Nephron (organoid): ENCODE measurements around the gene LMO2.
A peak's percentile ranks its signal among the peaks of the same experiment; 100 is the strongest.

Source experiments
- H3K27ac Mint-ChIP-seq, 3 experiments: 2 replicates each; pipeline ENCODE4 v1.8.0; 2020; ENCODE audit warnings: mixed read lengths in 3 of 3, mild to moderate bottlenecking in 2 of 3, moderate library complexity in 1 of 3
- H3K27me3 Mint-ChIP-seq: 2 replicates; pipeline ENCODE4 v1.8.0; 2021; ENCODE audit warnings: low read depth, mild to moderate bottlenecking, moderate library complexity, mixed read lengths
- H3K36me3 Mint-ChIP-seq: 2 replicates; pipeline ENCODE4 v1.8.0; 2020; ENCODE audit warnings: low read depth, mixed read lengths
- H3K4me1 Mint-ChIP-seq: 2 replicates; pipeline ENCODE4 v1.8.0; 2020; ENCODE audit warnings: mixed read lengths
- H3K4me3 Mint-ChIP-seq, 3 experiments: 2 replicates each; pipeline ENCODE4 v1.8.0; 2020; ENCODE audit warnings: mild to moderate bottlenecking in 3 of 3, mixed read lengths in 3 of 3, moderate library complexity in 2 of 3
- H3K9me3 Mint-ChIP-seq: 2 replicates; pipeline ENCODE4 v1.8.0; 2020; ENCODE audit warnings: mixed read lengths
- CTCF ChIP-seq, 3 experiments: fragments of 200-600 bp; sonication (generic); IDR thresholded peaks; one replicate each; pipeline ENCODE4 v1.5.0; 2021; ENCODE audit warnings: antibody characterized with exemption in 3 of 3; ENCODE audit not compliant: unreplicated experiment in 3 of 3

The LMO2 gene

GRCh38 chr11:33928564-33928963 lies 36.7 kb upstream of the LMO2 start:
- TF ChIP-seq CTCF (IDR thresholded peaks at IDR 0.05; ENCODE audit: unreplicated experiment in 3 of 3): no peak
- H3K9me3 Mint-ChIP-seq: peaks cover 7% of the 10 kb centered on the region
- peaks cover 20% of the 10 kb centered on the region for H3K27me3 Mint-ChIP-seq
- H3K36me3 Mint-ChIP-seq: no peaks in the 10 kb centered on the region
- no peak overlapping the region for H3K4me3 Mint-ChIP-seq
- H3K27ac Mint-ChIP-seq: no peak overlapping the region
- H3K4me1 Mint-ChIP-seq: peaks cover 46% of the 10 kb centered on the region

DNA sequence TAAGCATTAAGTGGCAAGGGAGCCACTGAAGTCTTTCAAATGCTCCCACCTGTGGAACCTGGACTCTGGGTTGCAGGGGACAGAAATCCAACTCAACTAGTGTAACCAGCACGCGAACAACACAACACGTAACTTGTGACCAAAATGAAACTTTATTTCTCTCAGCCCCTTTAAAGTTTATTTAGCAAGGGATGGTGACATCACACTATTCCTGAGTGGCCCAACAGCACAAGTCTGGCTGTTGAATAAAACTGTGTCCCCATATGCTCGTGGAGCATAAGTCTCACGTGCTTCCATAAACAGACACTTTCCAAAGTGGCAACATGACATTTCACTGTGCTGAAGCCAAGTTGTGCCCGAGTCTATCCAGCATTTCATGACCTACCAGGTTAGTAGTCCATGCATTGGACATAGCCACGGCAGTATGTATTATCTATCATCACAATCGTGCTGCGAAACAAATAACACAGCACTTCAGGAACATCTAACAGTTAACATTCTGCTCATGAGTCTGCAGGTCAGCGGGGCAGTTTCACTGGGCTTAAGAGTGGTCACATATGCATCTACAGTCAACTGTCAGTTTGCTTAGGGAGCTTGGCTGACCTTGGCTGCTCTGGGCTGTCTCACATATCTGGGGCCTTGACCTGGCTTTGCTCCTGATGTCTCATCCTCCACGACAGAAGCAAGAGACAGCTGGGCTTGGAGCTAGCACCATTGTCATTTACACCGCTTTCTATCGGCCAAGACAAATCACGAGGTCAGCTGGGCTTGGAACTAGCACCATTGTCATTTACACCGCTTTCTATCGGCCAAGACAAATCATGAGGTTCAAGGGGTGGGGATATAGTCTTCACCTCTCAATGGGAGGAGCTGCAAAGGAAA lies 35.0 kb upstream of the LMO2 start:
- TF ChIP-seq CTCF (IDR thresholded peaks at IDR 0.05; ENCODE audit: unreplicated experiment in 3 of 3): no peak
- Mint-ChIP-seq H3K4me3 (no peak overlapping the region), H3K9me3 (peaks cover under 1% of the 10 kb centered on the region), H3K27me3 (peaks cover 21% of the 10 kb centered on the region), H3K27ac (no peak overlapping the region), H3K36me3 (no peaks in the 10 kb centered on the region), H3K4me1 (peaks cover 36% of the 10 kb centered on the region)

DNA sequence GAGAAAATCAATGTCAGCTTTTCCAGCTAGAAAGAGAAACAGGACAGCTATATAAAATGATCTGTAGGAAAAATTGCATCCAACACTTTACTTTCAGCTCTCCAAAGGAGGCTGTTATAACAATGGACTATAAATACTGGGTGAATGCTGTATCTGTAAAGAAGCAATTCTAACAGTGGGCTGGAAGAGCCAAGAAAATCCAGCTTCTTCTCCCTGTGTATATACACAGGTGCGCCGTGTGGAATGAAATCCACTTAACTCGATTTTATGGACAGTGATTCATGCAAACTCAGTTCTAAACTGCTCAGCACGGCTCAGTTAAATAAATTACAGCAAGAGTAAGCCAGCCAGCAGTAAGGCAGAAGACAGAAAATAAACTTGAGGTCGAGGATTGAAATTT lies 32.5 kb upstream of the LMO2 start:
- peaks cover 18% of the 10 kb centered on the region for H3K4me1 Mint-ChIP-seq
- no peaks in the 10 kb centered on the region for H3K9me3 Mint-ChIP-seq
- peak overlapping the region in 2 of 3 experiments; percentile 13 to 62 for H3K27ac Mint-ChIP-seq
- H3K36me3 Mint-ChIP-seq: no peaks in the 10 kb centered on the region
- no peak overlapping the region for H3K4me3 Mint-ChIP-seq
- H3K27me3 Mint-ChIP-seq: peaks cover 19% of the 10 kb centered on the region
- TF ChIP-seq CTCF (IDR thresholded peaks at IDR 0.05; ENCODE audit: unreplicated experiment in 3 of 3): no peak

DNA sequence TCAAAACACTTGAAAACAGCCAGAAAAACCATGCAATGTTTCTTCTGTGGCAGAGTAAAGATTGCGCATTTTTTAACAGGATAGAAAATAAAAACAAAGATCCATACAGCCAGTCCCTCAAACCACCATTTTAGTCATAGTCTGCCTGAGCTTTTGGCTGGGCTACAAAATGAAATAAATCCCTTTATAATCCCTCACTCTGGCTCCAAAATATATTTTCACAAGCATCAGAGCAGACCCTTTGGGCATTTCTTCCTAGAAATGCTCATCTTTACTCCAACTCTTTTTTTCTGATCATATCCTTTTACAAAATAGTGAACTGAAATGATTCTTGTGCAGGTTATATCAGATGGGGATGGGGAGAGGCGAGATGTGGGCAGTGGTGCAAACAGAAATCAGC lies 31.8 kb upstream of the LMO2 start:
- no peaks in the 10 kb centered on the region for H3K9me3 Mint-ChIP-seq
- H3K4me3 Mint-ChIP-seq: no peak overlapping the region
- peak overlapping the region in 2 of 3 experiments; percentile 4 to 62 for H3K27ac Mint-ChIP-seq

DNA sequence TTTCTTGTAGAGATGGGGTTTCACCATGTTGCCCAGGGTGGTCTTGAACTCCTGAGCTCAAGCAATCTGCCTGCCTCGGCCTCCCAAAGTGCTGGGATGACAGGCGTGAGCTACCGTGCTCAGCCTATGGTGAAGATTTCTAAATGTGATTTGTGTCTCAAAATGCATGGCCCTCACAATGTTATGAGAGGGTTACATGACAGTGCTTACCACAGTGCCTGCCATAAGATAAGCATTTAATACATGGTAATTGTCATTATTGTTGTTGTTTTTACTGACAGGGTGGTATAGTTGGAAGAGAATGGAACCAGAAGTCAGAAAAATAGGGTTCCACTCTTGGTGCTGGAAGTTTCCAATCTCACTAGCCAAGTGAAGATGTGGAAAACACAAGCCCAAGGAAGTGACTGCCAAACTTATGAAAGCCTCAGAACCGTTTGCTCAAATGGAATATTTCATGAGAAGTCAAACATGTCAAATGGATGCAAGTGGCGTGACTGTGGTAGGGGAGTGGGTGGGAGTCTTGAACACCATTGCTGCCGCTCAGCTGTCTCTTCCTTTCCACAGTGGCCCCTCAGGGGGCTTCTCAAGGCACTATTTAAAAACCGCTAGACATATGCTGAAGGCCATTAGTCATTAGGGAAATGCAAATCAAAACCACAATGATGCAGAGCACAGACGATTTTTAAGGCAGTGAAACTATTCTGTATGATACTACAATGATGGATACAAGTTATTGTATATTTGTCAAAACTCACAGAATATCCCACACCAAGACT lies 29.1 kb upstream of the LMO2 start:
- peaks cover 18% of the 10 kb centered on the region for H3K4me1 Mint-ChIP-seq
- no peaks in the 10 kb centered on the region for H3K36me3 Mint-ChIP-seq
- H3K9me3 Mint-ChIP-seq: peaks cover 2% of the 10 kb centered on the region
- no peak for TF ChIP-seq CTCF (IDR thresholded peaks at IDR 0.05; ENCODE audit: unreplicated experiment in 3 of 3)
- H3K4me3 Mint-ChIP-seq: no peak overlapping the region
- no peak overlapping the region for H3K27ac Mint-ChIP-seq
- peaks cover 14% of the 10 kb centered on the region for H3K27me3 Mint-ChIP-seq

More for the DNA sequence above, 31.8 kb upstream of the LMO2 start:
- Mint-ChIP-seq H3K36me3 (no peaks in the 10 kb centered on the region), H3K27me3 (peaks cover 14% of the 10 kb centered on the region), H3K4me1 (peaks cover 18% of the 10 kb centered on the region)
- TF ChIP-seq CTCF (IDR thresholded peaks at IDR 0.05; ENCODE audit: unreplicated experiment in 3 of 3): no peak
